CD4-positive, alpha-beta T cell treated with Interleukin-6 for 4 hours (primary cell): ENCODE data around the gene HAUS6.
"Not testable (repeated sequence)": the region's sequence is repeated elsewhere in the genome, so short reads cannot be mapped to it uniquely, and the experiment has no call there.

Source experiments
- DNase-seq: peaks from one replicate; pipeline ENCODE4 v3.0.0-alpha.2; 2020; ENCODE audit warnings: mixed read lengths

The HAUS6 gene

GRCh38 chr9:19102631-19103345 is at the start of gene HAUS6:
HAUS6 (minus strand) TSS chr9:19102904; CDS start chr9:19102651, 253 bp downstream.
- DNase-seq, result peak; percentile 95

GRCh38 chr9:19152160-19152498 is 49.4 kb upstream of the HAUS6 start:
- not testable (repeated sequence) for DNase-seq

GRCh38 chr9:19151425-19152159 is 48.9 kb upstream of the HAUS6 start:
- DNase-seq, result no peak

GRCh38 chr9:19149230-19149629 is 46.5 kb upstream of the HAUS6 start:
- DNase-seq, result no peak

GRCh38 chr9:19148187-19148586 is 45.5 kb upstream of the HAUS6 start:
- DNase-seq, result no peak

- DNase-seq, result no peak
Observed at GRCh38 chr9:19146441-19147024, 43.8 kb upstream of the HAUS6 start.

- no peak for DNase-seq
Observed at GRCh38 chr9:19145881-19146280, 43.2 kb upstream of the HAUS6 start.

- no peak for DNase-seq
Observed at GRCh38 chr9:19140259-19140658, 37.6 kb upstream of the HAUS6 start.

- no peak for DNase-seq
Observed at GRCh38 chr9:19138084-19138483, 35.4 kb upstream of the HAUS6 start.

- DNase-seq, result no peak
Observed at GRCh38 chr9:19137282-19137681, 34.6 kb upstream of the HAUS6 start.

GRCh38 chr9:19136129-19136528 is 33.4 kb upstream of the HAUS6 start:
- DNase-seq, result no peak

GRCh38 chr9:19133549-19134345 is 31.0 kb upstream of the HAUS6 start:
- DNase-seq, result no peak

- DNase-seq, result no peak
Observed at GRCh38 chr9:19130436-19130835, 27.7 kb upstream of the HAUS6 start.

- DNase-seq, result peak; percentile 56
Observed at GRCh38 chr9:19127871-19128500, 25.3 kb upstream of the HAUS6 start.

GRCh38 chr9:19124430-19124793 is 21.7 kb upstream of the HAUS6 start:
- no peak for DNase-seq

- no peak for DNase-seq
Observed at GRCh38 chr9:19122490-19123042, 19.9 kb upstream of the HAUS6 start.

- DNase-seq, result no peak
Observed at GRCh38 chr9:19120877-19121276, 18.2 kb upstream of the HAUS6 start.

GRCh38 chr9:19119801-19120440 is 17.2 kb upstream of the HAUS6 start:
- DNase-seq, result no peak

GRCh38 chr9:19119246-19119645 is 16.5 kb upstream of the HAUS6 start:
- DNase-seq, result no peak

GRCh38 chr9:19117039-19117716 is 14.5 kb upstream of the HAUS6 start:
- DNase-seq, result no peak

GRCh38 chr9:19116107-19116790 is 13.5 kb upstream of the HAUS6 start:
- no peak for DNase-seq
